Kidney (tissue), 14 donors: ENCODE results near the gene CAMK1D. TPM values are rescaled to one million over a fixed set of nuclear protein-coding genes. Genes with fewer than 3 reads are reported as not detected.

ENCODE experiments used
- DNase-seq, 5 donors: peaks; one replicate each; pipeline ENCODE4 v3.0.0-alpha.2; 2013 to 2020
- FAIRE-seq: peaks from 2 replicates; lab custom pipeline; 2012; peaks lifted over from hg19 to GRCh38; lab: Jason Lieb, UNC
- H3K27ac ChIP-seq, 2 donors: one replicate each; pipeline ENCODE4 v1.7.0; 2013; ENCODE audit warnings: low read depth in 2 of 2, low read length in 2 of 2, inconsistent platforms in 1 of 2
- H3K27me3 ChIP-seq: one replicate; pipeline ENCODE4 v1.7.1; 2013; ENCODE audit warnings: low read length, inconsistent platforms; ENCODE audit not compliant: control insufficient read depth, insufficient read depth
- H3K36me3 ChIP-seq, 3 donors: one replicate each; pipeline versions ENCODE4 v1.7.0 to v1.7.1; 2013; ENCODE audit warnings: low read length in 3 of 3, control low read depth in 1 of 3, inconsistent platforms in 1 of 3; ENCODE audit not compliant: insufficient read depth in 3 of 3, control insufficient read depth in 2 of 3
- H3K4me1 ChIP-seq, 3 donors: one replicate each; pipeline versions ENCODE4 v1.7.0 to v1.7.1; 2013; ENCODE audit warnings: low read length in 3 of 3, inconsistent platforms in 1 of 3, low read depth in 1 of 3; ENCODE audit not compliant: control insufficient read depth in 2 of 3, insufficient read depth in 2 of 3
- H3K4me3 ChIP-seq, 3 donors: one replicate each; pipeline versions ENCODE4 v1.7.0 to v1.8.1; 2013; ENCODE audit warnings: low read length in 3 of 3, control low read depth in 1 of 3, inconsistent platforms in 1 of 3
- H3K9ac ChIP-seq, 3 donors: one replicate each; pipeline versions ENCODE4 v1.7.0 to v1.7.1; 2013; ENCODE audit warnings: low read length in 3 of 3, control low read depth in 1 of 3, inconsistent platforms in 1 of 3
- H3K9me3 ChIP-seq, 3 donors: one replicate each; pipeline versions ENCODE4 v1.7.0 to v1.7.1; 2013; ENCODE audit warnings: low read length in 3 of 3, control low read depth in 1 of 3, inconsistent platforms in 1 of 3; ENCODE audit not compliant: control insufficient read depth in 2 of 3, insufficient read depth in 1 of 3
- intact Hi-C: fragments of 100-400 bp; cut with DNase I; formaldehyde crosslinking; loops from one replicate; pipeline ENCODE4 v1.11.1; 2022
- polyA plus RNA-seq: library from polyadenylated mRNA; stranded (reverse); fragments of 350-450 nt; fragmentation: Illumina TruSeq; extraction: RNeasy Lipid Tissue Mini Kit (QIAGEN cat#74804); gene quantifications from one replicate; pipeline ENCODE4 v1.2.3, GENCODE V29; 2014; ENCODE audit warnings: low read depth, low replicate concordance; ENCODE audit not compliant: insufficient read depth
- total RNA-seq: library from RNA; stranded (reverse); fragmentation: NEBNext Ultra II Directional; extraction: Animal tissue kit (Norgen Biotek cat#: 25700); gene quantifications from one replicate; pipeline ENCODE4 v1.2.1, GENCODE V29; 2021
- TF ChIP-seq, protein P1 (sequence below): IDR thresholded peaks from 3 replicates; pipeline ENCODE4 v1.5.1; 2012; ENCODE audit warnings: mild to moderate bottlenecking, moderate library complexity, borderline replicate concordance; ENCODE audit not compliant: insufficient read depth; ENCODE audit errors: extremely low read depth
- donor health status: control.
- donor health status: control.
- donor health status: control.
- donor health status: control.
- donor health status: control.
- donor health status: DM: yes; HTN: yes; CAD: no.
- donor health status: Normal renal cell carcinoma (clear cell type).

Gene CAMK1D
- total and polyA plus RNA-seq, 2 donors from 2014 or later, result 1.1 to 13.7 TPM

DNA sequence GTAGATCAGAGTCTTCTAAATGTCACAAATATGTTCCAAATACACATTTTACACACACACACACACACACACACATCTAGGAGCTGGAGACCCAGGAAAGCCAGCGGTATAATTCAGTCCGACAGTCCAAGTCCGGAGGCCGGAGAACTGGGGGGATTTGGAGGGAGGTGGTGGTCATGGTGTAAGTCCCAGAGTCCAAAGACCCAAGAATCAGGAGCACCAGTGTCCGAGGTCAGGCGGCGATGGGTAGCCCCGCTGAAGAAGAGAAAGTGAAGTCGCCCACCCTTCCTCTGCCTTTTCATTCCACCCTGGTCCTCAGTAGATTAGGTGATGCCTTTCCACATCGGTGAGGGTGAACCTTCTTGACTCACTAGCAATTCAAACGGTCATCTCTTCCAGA is 154.8 kb downstream of the CAMK1D start:
- H3K4me1 ChIP-seq, result peaks cover 0 to 7% (median 6%) of the 10 kb centered on the region in 3 donors
- FAIRE-seq, result no peak
- H3K4me3 ChIP-seq, result no peak overlapping the region
- intact Hi-C loops, result no loop called here
- no peak overlapping the region for H3K27ac ChIP-seq
- no peak overlapping the region for H3K9ac ChIP-seq
- DNase-seq, result peak in 1 of 5 donors; percentile 42
- TF ChIP-seq, protein P1, sequence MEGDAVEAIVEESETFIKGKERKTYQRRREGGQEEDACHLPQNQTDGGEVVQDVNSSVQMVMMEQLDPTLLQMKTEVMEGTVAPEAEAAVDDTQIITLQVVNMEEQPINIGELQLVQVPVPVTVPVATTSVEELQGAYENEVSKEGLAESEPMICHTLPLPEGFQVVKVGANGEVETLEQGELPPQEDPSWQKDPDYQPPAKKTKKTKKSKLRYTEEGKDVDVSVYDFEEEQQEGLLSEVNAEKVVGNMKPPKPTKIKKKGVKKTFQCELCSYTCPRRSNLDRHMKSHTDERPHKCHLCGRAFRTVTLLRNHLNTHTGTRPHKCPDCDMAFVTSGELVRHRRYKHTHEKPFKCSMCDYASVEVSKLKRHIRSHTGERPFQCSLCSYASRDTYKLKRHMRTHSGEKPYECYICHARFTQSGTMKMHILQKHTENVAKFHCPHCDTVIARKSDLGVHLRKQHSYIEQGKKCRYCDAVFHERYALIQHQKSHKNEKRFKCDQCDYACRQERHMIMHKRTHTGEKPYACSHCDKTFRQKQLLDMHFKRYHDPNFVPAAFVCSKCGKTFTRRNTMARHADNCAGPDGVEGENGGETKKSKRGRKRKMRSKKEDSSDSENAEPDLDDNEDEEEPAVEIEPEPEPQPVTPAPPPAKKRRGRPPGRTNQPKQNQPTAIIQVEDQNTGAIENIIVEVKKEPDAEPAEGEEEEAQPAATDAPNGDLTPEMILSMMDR, result no peak
- no peaks in the 10 kb centered on the region for H3K9me3 ChIP-seq
- no peaks in the 10 kb centered on the region for H3K36me3 ChIP-seq
- no peaks in the 10 kb centered on the region for H3K27me3 ChIP-seq

DNA sequence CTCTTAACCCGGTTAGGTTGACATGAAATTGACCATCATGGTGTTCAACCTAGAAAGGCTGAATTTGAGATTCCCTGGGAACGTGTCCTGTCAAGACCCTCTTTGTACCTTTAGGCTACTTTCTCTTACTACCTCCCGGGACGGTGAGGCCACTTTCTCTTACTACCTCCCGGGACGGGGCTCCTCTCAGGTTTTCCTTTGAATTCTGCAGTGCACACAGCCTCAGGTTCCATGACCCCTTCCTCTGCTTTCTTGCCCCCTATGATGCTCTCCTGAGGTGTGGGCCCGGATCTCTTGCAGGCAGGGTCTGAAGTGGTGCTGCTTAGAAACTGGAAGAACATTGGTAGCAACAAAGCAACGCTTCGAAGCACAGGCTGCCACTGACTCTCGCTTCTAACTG is 155.3 kb downstream of the CAMK1D start:
- H3K4me3 ChIP-seq, result no peak overlapping the region
- intact Hi-C loops, result no loop called here
- peaks cover 0 to 7% (median 6%) of the 10 kb centered on the region in 3 donors for H3K4me1 ChIP-seq
- peak in 1 of 5 donors; percentile 14 for DNase-seq
- H3K9ac ChIP-seq, result no peak overlapping the region
- TF ChIP-seq, protein P1, result no peak
- H3K27ac ChIP-seq, result no peak overlapping the region
- H3K27me3 ChIP-seq, result no peaks in the 10 kb centered on the region
- FAIRE-seq, result no peak
- no peaks in the 10 kb centered on the region for H3K36me3 ChIP-seq
- no peaks in the 10 kb centered on the region for H3K9me3 ChIP-seq

DNA sequence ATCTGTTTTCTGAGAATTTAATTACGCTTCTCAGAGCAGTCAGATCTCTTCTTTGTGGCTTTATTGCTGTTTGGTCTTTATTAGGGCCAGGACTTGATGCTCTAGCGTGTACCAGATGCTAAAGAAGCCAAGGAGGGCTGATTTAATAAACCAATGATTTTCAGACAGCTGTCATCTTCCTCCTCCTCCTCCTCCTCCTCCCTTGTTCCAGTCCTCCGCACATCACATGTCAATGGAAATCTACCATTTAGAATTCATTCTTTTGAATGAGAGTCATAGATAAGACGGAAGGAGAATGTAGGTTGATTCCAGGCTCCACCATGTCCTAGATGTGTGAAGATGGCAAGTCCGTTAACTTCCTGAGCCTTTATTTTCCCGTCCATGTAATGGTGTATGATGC is 156.3 kb downstream of the CAMK1D start:
- intact Hi-C loops, result no loop called here
- no peaks in the 10 kb centered on the region for H3K36me3 ChIP-seq
- TF ChIP-seq, protein P1, result no peak
- no peak overlapping the region for H3K4me3 ChIP-seq
- no peak overlapping the region for H3K27ac ChIP-seq
- FAIRE-seq (no peak), DNase-seq (no peak)
- no peaks in the 10 kb centered on the region for H3K27me3 ChIP-seq
- H3K4me1 ChIP-seq, result peaks cover 0 to 6% (median 0%) of the 10 kb centered on the region in 3 donors
- H3K9ac ChIP-seq, result no peak overlapping the region
- no peaks in the 10 kb centered on the region for H3K9me3 ChIP-seq

DNA sequence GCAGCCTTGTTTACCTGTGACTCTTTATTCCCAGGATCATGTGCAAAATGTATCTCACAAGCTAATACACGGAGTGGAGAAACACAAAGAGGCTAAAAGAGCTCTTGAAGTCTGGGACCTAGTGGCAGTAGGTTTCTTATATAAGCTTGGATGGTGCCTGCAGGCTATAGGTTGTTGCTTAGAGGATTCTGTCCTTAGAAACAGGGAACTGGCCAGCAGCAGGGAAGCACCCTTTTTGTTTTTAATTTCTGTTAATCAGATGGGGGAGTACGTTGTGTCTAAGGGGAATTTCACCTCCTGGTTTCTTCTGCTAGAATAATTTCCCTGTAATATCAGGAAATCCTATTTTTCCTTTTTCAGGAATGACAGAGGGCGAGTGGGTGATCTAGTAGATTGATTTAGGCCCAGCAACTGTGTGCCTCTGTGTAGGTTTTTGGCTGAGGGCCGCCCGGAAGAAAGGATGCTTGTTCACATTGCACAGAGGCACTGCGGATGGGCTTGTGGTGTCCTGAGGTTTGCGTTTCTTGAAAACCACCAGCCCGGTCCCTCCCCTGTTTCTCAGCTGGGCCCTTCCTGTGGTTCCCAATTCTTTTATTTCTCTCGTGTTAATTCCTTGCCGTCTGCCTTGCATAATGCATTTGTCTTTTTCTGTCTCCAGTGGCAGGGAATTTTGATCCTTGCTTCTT is 158.0 kb downstream of the CAMK1D start:
- DNase-seq, result peak in 1 of 5 donors; percentile 51
- intact Hi-C loops, result no loop called here

More for the DNA sequence above, 158.0 kb downstream of the CAMK1D start:
- Histone ChIP-seq H3K9ac (no peak overlapping the region), H3K4me1 (no peaks in the 10 kb centered on the region), H3K27me3 (no peaks in the 10 kb centered on the region), H3K27ac (no peak overlapping the region), H3K9me3 (no peaks in the 10 kb centered on the region), H3K36me3 (no peaks in the 10 kb centered on the region), H3K4me3 (no peak overlapping the region)
- no peak for FAIRE-seq
- TF ChIP-seq, protein P1, result no peak
